Nephron progenitor cell (in vitro differentiated cells): ENCODE measurements around the gene EXT2.
A peak's percentile ranks its signal among the peaks of the same experiment; 100 is the strongest.

Experiments
- DNase-seq: peaks from one replicate; pipeline ENCODE4 v3.0.0; 2021
- H3K27ac Mint-ChIP-seq: 2 replicates; pipeline ENCODE4 v1.8.0; 2021; ENCODE audit warnings: mild to moderate bottlenecking, moderate library complexity, mixed read lengths
- H3K27me3 Mint-ChIP-seq: 2 replicates; pipeline ENCODE4 v1.8.0; 2021; ENCODE audit warnings: mild to moderate bottlenecking, low read depth, mixed read lengths; ENCODE audit not compliant: poor library complexity
- H3K36me3 Mint-ChIP-seq: 2 replicates; pipeline ENCODE4 v1.8.0; 2021; ENCODE audit warnings: low read depth, mixed read lengths
- H3K4me1 Mint-ChIP-seq: 2 replicates; pipeline ENCODE4 v1.8.0; 2021; ENCODE audit warnings: mixed read lengths
- H3K4me3 Mint-ChIP-seq: 2 replicates; pipeline ENCODE4 v1.8.0; 2021; ENCODE audit warnings: mild to moderate bottlenecking, moderate library complexity, mixed read lengths
- H3K9me3 Mint-ChIP-seq: 2 replicates; pipeline ENCODE4 v1.8.0; 2021; ENCODE audit warnings: mild to moderate bottlenecking, moderate library complexity, mixed read lengths
- CTCF ChIP-seq: fragments of 200-600 bp; sonication (generic); IDR thresholded peaks from 2 replicates; pipeline ENCODE4 v1.5.0; 2021; ENCODE audit warnings: antibody characterized with exemption

EXT2 gene

DNA sequence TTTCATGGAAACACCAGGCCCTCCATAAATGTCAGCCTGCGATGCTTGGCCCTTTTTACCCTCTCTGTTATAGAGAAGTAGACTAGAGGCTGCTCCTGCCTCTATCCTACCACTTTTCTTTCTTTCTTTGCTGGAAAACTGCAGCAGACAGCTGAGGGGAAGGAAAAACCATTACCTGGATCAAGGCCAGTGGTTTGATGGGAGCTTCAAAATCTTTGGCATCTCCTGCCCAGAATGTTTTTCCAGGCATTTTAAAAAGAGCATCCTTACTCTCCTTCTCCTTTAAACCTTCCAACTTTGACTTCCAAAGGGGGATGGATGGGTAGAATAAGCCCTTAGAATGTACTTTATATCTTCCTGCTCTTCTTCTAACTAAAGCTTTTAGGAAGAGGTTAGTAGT lies 44.9 kb downstream of the EXT2 start:
- Mint-ChIP-seq H3K4me3 (peak overlapping the region; percentile 72), H3K9me3 (peaks cover 1% of the 10 kb centered on the region), H3K27ac (peak overlapping the region; percentile 88), H3K36me3 (peaks cover 7% of the 10 kb centered on the region), H3K4me1 (peaks cover 87% of the 10 kb centered on the region), H3K27me3 (no peaks in the 10 kb centered on the region)
- DNase-seq = no peak
- no peak for TF ChIP-seq CTCF

GRCh38 chr11:44140805-44141204 lies 45.3 kb downstream of the EXT2 start:
- no peak for TF ChIP-seq CTCF

GRCh38 chr11:44143987-44144909 lies 48.8 kb downstream of the EXT2 start:
- no peak for TF ChIP-seq CTCF
- H3K9me3 Mint-ChIP-seq = peaks cover 9% of the 10 kb centered on the region
- no peak for DNase-seq
- H3K4me3 Mint-ChIP-seq = no peak overlapping the region
- H3K27me3 Mint-ChIP-seq = peaks cover 7% of the 10 kb centered on the region
- peak overlapping the region; percentile 10 for H3K27ac Mint-ChIP-seq
- H3K4me1 Mint-ChIP-seq = peaks cover 59% of the 10 kb centered on the region
- H3K36me3 Mint-ChIP-seq = peaks cover 44% of the 10 kb centered on the region

More at GRCh38 chr11:44140805-44141204, 45.3 kb downstream of the EXT2 start:
- H3K36me3 Mint-ChIP-seq = peaks cover 11% of the 10 kb centered on the region
- H3K27me3 Mint-ChIP-seq = no peaks in the 10 kb centered on the region
- H3K9me3 Mint-ChIP-seq = peaks cover 5% of the 10 kb centered on the region
- no peak for DNase-seq
- H3K4me1 Mint-ChIP-seq = peaks cover 87% of the 10 kb centered on the region
- H3K27ac Mint-ChIP-seq = no peak overlapping the region
- no peak overlapping the region for H3K4me3 Mint-ChIP-seq

GRCh38 chr11:44145011-44145775 lies 49.7 kb downstream of the EXT2 start:
- Mint-ChIP-seq H3K4me1 (peaks cover 49% of the 10 kb centered on the region), H3K36me3 (peaks cover 53% of the 10 kb centered on the region), H3K27me3 (peaks cover 12% of the 10 kb centered on the region), H3K27ac (peak overlapping the region; percentile 10), H3K9me3 (peaks cover 14% of the 10 kb centered on the region), H3K4me3 (no peak overlapping the region)
- DNase-seq = no peak
- TF ChIP-seq CTCF = no peak

- Mint-ChIP-seq H3K4me3 (no peak overlapping the region), H3K27me3 (peaks cover 12% of the 10 kb centered on the region), H3K27ac (no peak overlapping the region)
Measured at GRCh38 chr11:44146931-44147330, 51.5 kb downstream of the EXT2 start.

More at GRCh38 chr11:44146931-44147330, 51.5 kb downstream of the EXT2 start:
- no peak for DNase-seq
- no peak for TF ChIP-seq CTCF
- peaks cover 29% of the 10 kb centered on the region for H3K9me3 Mint-ChIP-seq
- peaks cover 71% of the 10 kb centered on the region for H3K36me3 Mint-ChIP-seq
- peaks cover 35% of the 10 kb centered on the region for H3K4me1 Mint-ChIP-seq
